Loucy (cell line): Measurements from ENCODE around the gene POU4F3.

Experiments used
- H2AFZ ChIP-seq: fragments of 200-600 bp; sonication (generic); 2 replicates; pipeline ENCODE4 v1.6.0; 2016; ENCODE audit warnings: antibody characterized with exemption, mild to moderate bottlenecking, low read length, moderate library complexity
- H3F3A ChIP-seq: fragments of 200-600 bp; 2 replicates; pipeline ENCODE4 v1.6.0; 2016; ENCODE audit warnings: antibody characterized with exemption, low read depth, mild to moderate bottlenecking
- H3K27me3 ChIP-seq: fragments of 200-600 bp; sonication (generic); 2 replicates; pipeline ENCODE4 v1.6.1; 2014; ENCODE audit warnings: low read length, mild to moderate bottlenecking; ENCODE audit not compliant: insufficient read depth, poor library complexity, severe bottlenecking
- H3K36me3 ChIP-seq: fragments of 200-600 bp; sonication (generic); 2 replicates; pipeline ENCODE4 v1.6.1; 2016; ENCODE audit warnings: low read length; ENCODE audit not compliant: insufficient read depth
- H3K4me1 ChIP-seq: fragments of 200-600 bp; sonication (generic); 2 replicates; pipeline ENCODE4 v1.5.1; 2014; ENCODE audit warnings: low read length, mild to moderate bottlenecking; ENCODE audit not compliant: insufficient read depth, poor library complexity, severe bottlenecking
- H3K4me2 ChIP-seq: fragments of 200-600 bp; sonication (generic); 2 replicates; pipeline ENCODE4 v1.6.0; 2014; ENCODE audit warnings: antibody characterized with exemption, low read length, low read depth, mild to moderate bottlenecking; ENCODE audit not compliant: poor library complexity, severe bottlenecking
- H3K4me3 ChIP-seq: fragments of 200-600 bp; sonication (generic); 2 replicates; pipeline ENCODE4 v1.5.1; 2014; ENCODE audit warnings: low read length, mild to moderate bottlenecking, mixed read lengths; ENCODE audit not compliant: poor library complexity, severe bottlenecking
- H3K79me2 ChIP-seq: fragments of 200-600 bp; sonication (generic); 2 replicates; pipeline ENCODE4 v1.6.1; 2014; ENCODE audit warnings: low read length; ENCODE audit not compliant: insufficient read depth
- H3K9ac ChIP-seq: fragments of 200-600 bp; sonication (generic); 2 replicates; pipeline ENCODE4 v1.6.0; 2014; ENCODE audit warnings: mild to moderate bottlenecking, low read depth, low read length, moderate library complexity; ENCODE audit not compliant: poor library complexity, severe bottlenecking
- H3K9me2 ChIP-seq: fragments of 200-600 bp; sonication (generic); replicated peaks from 2 replicates; pipeline ENCODE4 v1.6.1; 2016; ENCODE audit warnings: low read depth, low read length, mixed read lengths
- H3K9me3 ChIP-seq: fragments of 200-600 bp; sonication (generic); 2 replicates; pipeline ENCODE4 v1.6.1; 2014; ENCODE audit warnings: mild to moderate bottlenecking, antibody characterized with exemption, low read length, low read depth; ENCODE audit not compliant: insufficient read depth
- H4K20me1 ChIP-seq: fragments of 200-600 bp; sonication (generic); 2 replicates; pipeline ENCODE4 v1.6.0; 2014; ENCODE audit warnings: antibody characterized with exemption, low read length, mild to moderate bottlenecking; ENCODE audit not compliant: insufficient read depth, poor library complexity, severe bottlenecking
- EZH2phosphoT487 ChIP-seq: fragments of 200-600 bp; IDR thresholded peaks from 2 replicates; pipeline ENCODE4 v1.6.1; 2018; ENCODE audit warnings: antibody characterized with exemption, mild to moderate bottlenecking, moderate library complexity, borderline replicate concordance
- TF ChIP-seq, protein P1 (sequence below): fragments of 200-600 bp; sonication (generic); conservative IDR thresholded peaks from 2 replicates; pipeline ENCODE4 v1.5.1; 2014; ENCODE audit warnings: mild to moderate bottlenecking, antibody characterized with exemption, low read length

Gene POU4F3

DNA sequence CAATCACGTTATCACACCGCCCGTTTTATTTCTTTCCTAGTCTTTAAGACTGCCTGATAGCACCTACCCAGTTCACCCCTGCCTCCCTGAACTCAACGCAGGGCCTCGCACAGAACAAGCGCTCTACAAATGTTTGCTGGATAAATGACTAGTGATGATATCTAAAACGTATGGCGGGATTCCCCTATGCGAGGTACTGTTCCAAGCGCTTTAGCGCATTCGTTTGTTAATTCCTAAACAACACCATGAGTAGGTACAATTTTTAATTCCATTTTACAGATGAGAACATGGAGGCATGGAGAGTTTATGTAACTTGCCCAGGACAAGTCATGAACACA, 6.6 kb downstream of the POU4F3 start:
- Histone ChIP-seq H3K4me1 (no peaks in the 10 kb centered on the region), H2AFZ (no peak overlapping the region), H3K9me3 (no peaks in the 10 kb centered on the region), H3K36me3 (no peaks in the 10 kb centered on the region), H3K9ac (no peak overlapping the region), H3K27me3 (no peaks in the 10 kb centered on the region), H4K20me1 (no peaks in the 10 kb centered on the region), H3K79me2 (no peaks in the 10 kb centered on the region), H3F3A (no peaks in the 10 kb centered on the region), H3K4me2 (no peak overlapping the region), H3K9me2 (no peaks in the 10 kb centered on the region), H3K4me3 (no peak overlapping the region)
- TF ChIP-seq, protein P1, sequence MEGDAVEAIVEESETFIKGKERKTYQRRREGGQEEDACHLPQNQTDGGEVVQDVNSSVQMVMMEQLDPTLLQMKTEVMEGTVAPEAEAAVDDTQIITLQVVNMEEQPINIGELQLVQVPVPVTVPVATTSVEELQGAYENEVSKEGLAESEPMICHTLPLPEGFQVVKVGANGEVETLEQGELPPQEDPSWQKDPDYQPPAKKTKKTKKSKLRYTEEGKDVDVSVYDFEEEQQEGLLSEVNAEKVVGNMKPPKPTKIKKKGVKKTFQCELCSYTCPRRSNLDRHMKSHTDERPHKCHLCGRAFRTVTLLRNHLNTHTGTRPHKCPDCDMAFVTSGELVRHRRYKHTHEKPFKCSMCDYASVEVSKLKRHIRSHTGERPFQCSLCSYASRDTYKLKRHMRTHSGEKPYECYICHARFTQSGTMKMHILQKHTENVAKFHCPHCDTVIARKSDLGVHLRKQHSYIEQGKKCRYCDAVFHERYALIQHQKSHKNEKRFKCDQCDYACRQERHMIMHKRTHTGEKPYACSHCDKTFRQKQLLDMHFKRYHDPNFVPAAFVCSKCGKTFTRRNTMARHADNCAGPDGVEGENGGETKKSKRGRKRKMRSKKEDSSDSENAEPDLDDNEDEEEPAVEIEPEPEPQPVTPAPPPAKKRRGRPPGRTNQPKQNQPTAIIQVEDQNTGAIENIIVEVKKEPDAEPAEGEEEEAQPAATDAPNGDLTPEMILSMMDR, result no peak
- no peak for TF ChIP-seq EZH2phosphoT487

DNA sequence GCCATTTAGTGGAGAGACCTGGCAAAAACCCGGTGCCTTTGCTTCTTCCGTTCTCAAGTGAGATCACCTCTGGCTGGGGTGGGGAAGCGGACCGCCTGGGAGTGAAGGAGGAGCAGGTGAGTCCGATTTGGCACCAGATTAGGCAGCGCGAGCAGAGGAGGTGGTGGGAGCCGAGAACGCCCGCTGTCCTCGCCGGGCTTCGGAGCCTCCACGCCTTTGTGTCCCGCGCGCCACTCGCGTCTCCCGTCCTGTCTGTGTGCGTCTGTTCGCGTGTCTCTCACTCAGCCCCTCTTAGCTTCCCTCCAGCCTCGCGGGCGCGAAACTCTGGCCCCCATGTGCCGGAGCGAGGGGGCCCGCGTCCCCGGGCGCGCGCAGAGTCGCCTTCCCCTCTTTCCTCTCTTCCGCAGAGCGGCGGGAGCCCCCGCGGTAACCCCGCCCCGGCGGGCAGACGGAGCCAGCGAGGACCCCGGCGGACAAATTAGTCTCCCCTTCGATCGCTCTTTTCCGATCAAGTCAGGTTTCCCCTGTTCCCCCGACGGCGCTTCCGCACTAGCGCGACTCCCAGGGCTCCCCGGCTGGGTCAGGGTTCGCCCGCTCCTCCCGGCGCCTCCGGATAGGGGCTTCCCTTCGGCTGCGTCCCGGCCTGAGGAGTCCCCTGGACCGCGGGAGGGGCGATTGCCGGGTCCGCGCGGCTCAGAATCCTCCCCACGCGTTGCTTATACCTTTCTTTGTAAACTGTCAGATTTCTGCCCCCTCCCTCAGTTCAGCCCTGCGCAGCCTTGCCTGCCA, 7.1 kb downstream of the POU4F3 start:
- Histone ChIP-seq H3K9me3 (no peaks in the 10 kb centered on the region), H3K4me3 (no peak overlapping the region), H3K36me3 (no peaks in the 10 kb centered on the region), H3K9me2 (no peaks in the 10 kb centered on the region), H3K4me2 (no peak overlapping the region), H3F3A (no peaks in the 10 kb centered on the region), H3K27me3 (no peaks in the 10 kb centered on the region), H3K79me2 (no peaks in the 10 kb centered on the region), H3K9ac (no peak overlapping the region), H3K4me1 (no peaks in the 10 kb centered on the region), H2AFZ (no peak overlapping the region), H4K20me1 (no peaks in the 10 kb centered on the region)
- TF ChIP-seq, protein P1, result no peak
- no peak for TF ChIP-seq EZH2phosphoT487

DNA sequence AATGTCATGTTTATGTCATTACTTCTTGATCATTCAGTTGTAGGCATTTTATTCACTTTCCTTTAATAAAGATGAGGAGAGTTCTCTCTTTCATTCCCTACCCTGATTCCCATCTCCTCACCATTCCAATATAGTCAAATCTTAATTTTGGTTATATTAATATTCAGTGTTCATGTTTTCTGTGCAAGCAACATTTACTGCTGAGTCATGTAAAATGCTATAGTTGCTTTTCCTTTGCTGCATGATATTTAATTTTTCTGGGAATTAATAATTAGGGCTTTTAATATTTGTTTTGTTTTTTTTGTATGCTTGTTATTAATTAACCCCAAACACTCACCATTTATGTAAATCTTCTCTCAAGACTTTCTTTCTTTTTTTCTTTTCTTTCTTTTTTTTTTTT, 18.5 kb downstream of the POU4F3 start:
- Histone ChIP-seq H3K4me1 (no peaks in the 10 kb centered on the region), H3K36me3 (no peaks in the 10 kb centered on the region), H3K9me2 (no peaks in the 10 kb centered on the region), H3K4me3 (no peak overlapping the region), H3K79me2 (no peaks in the 10 kb centered on the region), H3K4me2 (no peak overlapping the region), H3K27me3 (no peaks in the 10 kb centered on the region), H3K9ac (no peak overlapping the region), H2AFZ (no peak overlapping the region), H3F3A (no peaks in the 10 kb centered on the region), H4K20me1 (no peaks in the 10 kb centered on the region), H3K9me3 (no peaks in the 10 kb centered on the region)
- TF ChIP-seq EZH2phosphoT487, result no peak
- TF ChIP-seq, protein P1, result no peak
